K562 (cell line): ENCODE data around the gene PPP1R3C. TPM values are rescaled to one million over a fixed set of nuclear protein-coding genes. Genes with fewer than 3 reads are reported as not detected.

Experiments used
- ATAC-seq: fragments of 200-7000 bp; cut with Tn5 transposase; 3 replicates; pipeline ENCODE4 v1.9.1; 2020; ENCODE audit warnings: moderate library complexity
- BruUV-seq: library from RNA; stranded (reverse); fragments of 400-500 nt; replicated peaks from 2 replicates; lab custom pipeline; 2021; lab: Mats Ljungman, UMichigan
- CTCF ChIA-PET: fragments of 300-600 bp; formaldehyde crosslinking; extraction: SDS; loops from one replicate; lab custom pipeline; 2021; ENCODE audit warnings: low intra/inter-chr PET ratio; lab: Yijun Ruan, JAX
- POLR2A ChIA-PET: fragments of 300-600, 350-650 bp; sonication (Branson Sonifier 250); formaldehyde crosslinking; extraction: SDS; loops from one replicate; lab custom pipeline; 2021; ENCODE audit warnings: antibody characterized with exemption, inconsistent platforms; lab: Yijun Ruan, JAX
- DNase-seq, 4 experiments: peaks; one replicate each; pipeline versions ENCODE4 v3.0.0 to v3.0.0-alpha.2; 2011 to 2018; ENCODE audit warnings: low spot score in 3 of 4, mixed read lengths in 3 of 4; ENCODE audit errors: extremely low read depth in 1 of 4
- FAIRE-seq: peaks from 2 replicates; lab custom pipeline; 2011; peaks lifted over from hg19 to GRCh38; lab: Jason Lieb, UNC
- H2AFZ ChIP-seq: 2 replicates; pipeline ENCODE4 v1.6.0; 2011; ENCODE audit warnings: low read depth, low read length, control low read depth, inconsistent platforms
- H3K27ac ChIP-seq: fragments of 200-600 bp; 3 replicates; pipeline ENCODE4 v1.8.0; 2011; ENCODE audit warnings: low read depth, mild to moderate bottlenecking, control low read depth, inconsistent platforms, low read length, moderate library complexity, mixed read lengths; ENCODE audit errors: extremely low read depth
- H3K27me3 ChIP-seq, 2 experiments: fragments of 300-600 bp in 1 of 2; 2 replicates in 1 of 2; 3 replicates in 1 of 2; pipeline versions ENCODE4 v1.6.0 to v1.8.0; 2011; ENCODE audit warnings: inconsistent platforms in 2 of 2, low read length in 2 of 2, mild to moderate bottlenecking in 1 of 2, mixed read lengths in 1 of 2, moderate library complexity in 1 of 2; ENCODE audit not compliant: control insufficient read depth in 2 of 2, insufficient read depth in 2 of 2
- H3K36me3 ChIP-seq: fragments of 300-600 bp; 3 replicates; pipeline ENCODE4 v1.8.0; 2011; ENCODE audit warnings: mild to moderate bottlenecking, low read length, inconsistent platforms; ENCODE audit not compliant: control insufficient read depth, insufficient read depth
- H3K4me1 ChIP-seq, 2 experiments: fragments of 200-600 bp in 1 of 2; replicated peaks in 1 of 2; 2 replicates in 1 of 2; 3 replicates in 1 of 2; pipeline versions ENCODE4 v1.5.1 to v1.8.0; 2011; ENCODE audit warnings: inconsistent platforms in 2 of 2, low read length in 2 of 2, mild to moderate bottlenecking in 1 of 2, mixed read lengths in 1 of 2, moderate library complexity in 1 of 2; ENCODE audit not compliant: control insufficient read depth in 2 of 2, insufficient read depth in 2 of 2
- H3K4me2 ChIP-seq: 2 replicates; pipeline ENCODE4 v1.6.1; 2011; ENCODE audit warnings: low read length, control low read depth, inconsistent platforms, mixed read lengths; ENCODE audit not compliant: insufficient read depth
- H3K4me3 ChIP-seq: fragments of 200-600 bp; sonication (generic), shearing (Covaris generic); 2 replicates; pipeline ENCODE4 v1.5.1; 2016; ENCODE audit warnings: control low read depth, inconsistent platforms
- H3K79me2 ChIP-seq: fragments of 200-600 bp; 3 replicates; pipeline ENCODE4 v1.8.0; 2011; ENCODE audit warnings: low read length, inconsistent platforms; ENCODE audit not compliant: control insufficient read depth, insufficient read depth
- H3K9ac ChIP-seq, 2 experiments: 2 replicates each; pipeline versions ENCODE4 v1.6.0 to v1.6.1; 2011; ENCODE audit warnings: low read depth in 2 of 2, low read length in 2 of 2, control low read depth in 1 of 2, inconsistent platforms in 1 of 2, mild to moderate bottlenecking in 1 of 2, mixed read lengths in 1 of 2; ENCODE audit not compliant: insufficient read depth in 1 of 2
- H3K9me1 ChIP-seq: one replicate; pipeline ENCODE4 v1.6.0; 2011; ENCODE audit warnings: inconsistent platforms, mild to moderate bottlenecking, low read length, moderate library complexity; ENCODE audit not compliant: control insufficient read depth, insufficient read depth
- H3K9me3 ChIP-seq: replicated peaks from 2 replicates; pipeline ENCODE4 v1.5.1; 2011; ENCODE audit warnings: low read depth, low read length, inconsistent platforms; ENCODE audit not compliant: control insufficient read depth, insufficient read depth
- H4K20me1 ChIP-seq: replicated peaks from 2 replicates; pipeline ENCODE4 v1.6.1; 2011; ENCODE audit warnings: low read length, inconsistent platforms, mixed read lengths; ENCODE audit not compliant: control insufficient read depth, insufficient read depth
- CCAR2 ChIP-seq: fragments of 200-400 bp; formaldehyde crosslinking; IDR thresholded peaks from 2 replicates; pipeline ENCODE4 v1.6.1; 2017; ENCODE audit warnings: mild to moderate bottlenecking, low read depth, low read length
- ETV6 ChIP-seq, 3 experiments: fragments of 150-350 bp in 1 of 3; sonication (generic) in 1 of 3; formaldehyde crosslinking in 1 of 3; IDR thresholded peaks; 2 replicates each; pipeline versions ENCODE4 v1.6.1 to v1.8.0; 2014 to 2022; ENCODE audit warnings: borderline replicate concordance in 2 of 3, low read depth in 2 of 3, antibody characterized with exemption in 1 of 3, low read length in 1 of 3, mild to moderate bottlenecking in 1 of 3, missing genetic modification reagents in 1 of 3
- FOXA1 ChIP-seq: fragments of 450-650 bp; IDR thresholded peaks from 2 replicates; pipeline ENCODE4 v1.6.1; 2016; ENCODE audit warnings: mild to moderate bottlenecking, borderline replicate concordance
- FOXM1 ChIP-seq, 2 experiments: fragments of 450-650 bp in 1 of 2; sonication (generic) in 1 of 2; formaldehyde crosslinking in 1 of 2; IDR thresholded peaks; 2 replicates each; pipeline versions ENCODE4 v1.6.1 to v1.9.0; 2017 to 2022; ENCODE audit warnings: low read depth in 2 of 2, mild to moderate bottlenecking in 2 of 2, missing genetic modification reagents in 1 of 2, moderate library complexity in 1 of 2
- L3MBTL2 ChIP-seq: fragments of 450-650 bp; IDR thresholded peaks from 2 replicates; pipeline ENCODE4 v1.6.1; 2016; ENCODE audit warnings: mild to moderate bottlenecking, moderate library complexity
- PKNOX1 ChIP-seq: fragments of 450-650 bp; IDR thresholded peaks from 2 replicates; pipeline ENCODE4 v1.6.1; 2016
- PTRF ChIP-seq: fragments of 450-650 bp; IDR thresholded peaks from 2 replicates; pipeline ENCODE4 v1.6.1; 2016; ENCODE audit warnings: mild to moderate bottlenecking, missing genetic modification characterization, missing compliant biosample characterization
- RBM25 ChIP-seq: fragments of 200-400 bp; formaldehyde crosslinking; IDR thresholded peaks from 2 replicates; pipeline ENCODE4 v1.6.1; 2018; ENCODE audit warnings: low read length, low read depth, moderate library complexity; ENCODE audit not compliant: severe bottlenecking
- SNIP1 ChIP-seq: fragments of 450-650 bp; IDR thresholded peaks from 2 replicates; pipeline ENCODE4 v1.7.1; 2017; ENCODE audit warnings: low read depth, mild to moderate bottlenecking
- ZBTB9 ChIP-seq: fragments of 450-650 bp; formaldehyde crosslinking; IDR thresholded peaks from 2 replicates; pipeline ENCODE4 v1.4.0; 2020; ENCODE audit warnings: mild to moderate bottlenecking, moderate library complexity
- ZNF12 ChIP-seq: sonication (generic); formaldehyde crosslinking; IDR thresholded peaks from 2 replicates; pipeline ENCODE4 v1.4.0; 2020; ENCODE audit warnings: mild to moderate bottlenecking, missing genetic modification reagents
- ZNF79 ChIP-seq: fragments of 250-450 bp; sonication (Bioruptor Pico); IDR thresholded peaks from 2 replicates; pipeline ENCODE4 v1.4.0; 2020; ENCODE audit warnings: low read depth, mild to moderate bottlenecking, moderate library complexity
- WGBS: fragments of 100-300 bp; shearing (Covaris generic); methylation state at CpG from one replicate; pipeline ENCODE4 v1.1.6; 2016; ENCODE audit warnings: low coverage, mixed read lengths; ENCODE audit not compliant: insufficient coverage; ENCODE audit errors: missing lambda C conversion rate; 5-methylcytosine and 5-hydroxymethylcytosine counted together
- in situ Hi-C: fragments of 300-500 bp; cut with MboI; formaldehyde crosslinking; loops from 4 replicates; pipeline ENCODE4 v1.15.0; 2018; ENCODE audit warnings: inconsistent platforms, mixed read lengths
- intact Hi-C: fragments of 100-400 bp; cut with micrococcal nuclease; formaldehyde crosslinking; loops from 2 replicates; pipeline ENCODE4 v1.14.2; 2022
- polyA plus RNA-seq, 8 experiments: library from polyadenylated mRNA; depleted of rRNA in 4 of 8; stranded (reverse) in 5 of 8; unstranded in 3 of 8; fragments of >200 nt; fragmentation: Nextera tagmentation in 2 of 8; fragmentation: Illumina TruSeq in 1 of 8; extraction: Ambion mirVana in 2 of 8; extraction: Trizol in 1 of 8; gene quantifications; 2 replicates each; pipeline versions ENCODE4 v1.2.1 to v1.2.3, GENCODE V29; 2011 to 2014; ENCODE audit warnings: inconsistent platforms in 1 of 8, missing spikeins in 1 of 8
- total RNA-seq, 7 experiments: library from RNA; depleted of rRNA in 6 of 7; stranded (reverse); fragments of >200 nt in 6 of 7; fragmentation: Illumina TruSeq in 2 of 7; extraction: Trizol in 2 of 7; gene quantifications; 2 replicates each; pipeline versions ENCODE4 v1.2.1 to v1.2.3, GENCODE V29; 2011 to 2021; ENCODE audit warnings: low replicate concordance in 1 of 7
- TF ChIP-seq, protein P1 (sequence below): sonication (generic); formaldehyde crosslinking; IDR thresholded peaks from 2 replicates; pipeline ENCODE4 v1.8.0; 2022; ENCODE audit warnings: missing genetic modification reagents, mild to moderate bottlenecking, moderate library complexity, borderline replicate concordance
- TF ChIP-seq, protein P2 (sequence below), 2 experiments: fragments of 450-650 bp; IDR thresholded peaks; 2 replicates each; pipeline ENCODE4 v1.6.1; 2016

PPP1R3C gene
- total and polyA plus RNA-seq, 9 of the 15 experiments (the other 6 are each of a cell fraction or from before 2014, with no cell fraction given) = 0.06 to 0.24 (median 0.12) TPM; not detected in 3

DNA sequence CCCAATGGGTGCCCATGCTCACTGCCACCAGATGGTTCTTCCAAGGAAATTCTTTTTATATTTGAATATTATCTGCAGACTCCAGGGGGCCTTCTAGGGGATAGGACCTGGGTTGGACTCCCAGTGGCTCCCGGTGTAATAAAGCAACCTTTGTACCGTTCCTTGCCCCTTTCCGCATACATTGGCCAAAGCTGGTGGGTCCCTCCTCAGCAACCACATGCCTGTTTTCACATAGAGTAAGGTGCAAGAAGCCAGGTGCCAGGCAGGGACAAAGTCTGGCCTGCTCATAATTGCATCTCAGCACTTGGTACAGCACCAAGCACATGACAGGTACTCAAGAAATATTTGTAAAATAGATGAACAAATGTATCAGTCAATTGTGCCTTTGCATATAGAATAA is 46.4 kb upstream of the PPP1R3C start:
- H3K79me2 ChIP-seq = no peaks in the 10 kb centered on the region
- no peaks in the 10 kb centered on the region for H3K9me3 ChIP-seq
- H2AFZ ChIP-seq = no peak overlapping the region
- no peaks in the 10 kb centered on the region; a peak in 1 of 5 replicates for H3K4me1 ChIP-seq
- FAIRE-seq (no peak), ATAC-seq (no peak), DNase-seq (no peak)
- no peaks in the 10 kb centered on the region for H3K9me1 ChIP-seq
- no TSS peak for BruUV-seq
- CTCF ChIA-PET = no interaction called here
- in situ Hi-C loops (no loop called here), intact Hi-C loops (no loop called here)
- no peak overlapping the region for H3K4me3 ChIP-seq
- no peaks in the 10 kb centered on the region for H4K20me1 ChIP-seq
- no peaks in the 10 kb centered on the region for H3K27me3 ChIP-seq
- H3K36me3 ChIP-seq = no peaks in the 10 kb centered on the region
- H3K4me2 ChIP-seq = no peak overlapping the region
- no peak overlapping the region for H3K9ac ChIP-seq
- TF ChIP-seq ZBTB9 (CRISPR knock-in tag) (no peak), PTRF (tag) (no peak), ZNF12 (CRISPR knock-in tag) (no peak), FOXM1 (IDR thresholded peaks at IDR 0.05; ENCODE audit: low read depth) (no peak), FOXM1 (CRISPR knock-in tag; IDR thresholded peaks at IDR 0.05; ENCODE audit: low read depth) (no peak), RBM25 (no peak), SNIP1 (no peak), FOXA1 (no peak), ETV6 (IDR thresholded peaks at IDR 0.05; ENCODE audit: borderline replicate concordance in 1 of 2, low read depth in 2 of 2, low read length in 1 of 2) (no peak), ETV6 (CRISPR knock-in tag; IDR thresholded peaks at IDR 0.05; ENCODE audit: borderline replicate concordance) (no peak), CCAR2 (no peak), ZNF79 (CRISPR knock-in tag) (no peak), L3MBTL2 (no peak), PKNOX1 (no peak)
- TF ChIP-seq, protein P1, sequence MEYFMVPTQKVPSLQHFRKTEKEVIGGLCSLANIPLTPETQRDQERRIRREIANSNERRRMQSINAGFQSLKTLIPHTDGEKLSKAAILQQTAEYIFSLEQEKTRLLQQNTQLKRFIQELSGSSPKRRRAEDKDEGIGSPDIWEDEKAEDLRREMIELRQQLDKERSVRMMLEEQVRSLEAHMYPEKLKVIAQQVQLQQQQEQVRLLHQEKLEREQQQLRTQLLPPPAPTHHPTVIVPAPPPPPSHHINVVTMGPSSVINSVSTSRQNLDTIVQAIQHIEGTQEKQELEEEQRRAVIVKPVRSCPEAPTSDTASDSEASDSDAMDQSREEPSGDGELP (CRISPR knock-in tag) = no peak
- TF ChIP-seq, protein P2, sequence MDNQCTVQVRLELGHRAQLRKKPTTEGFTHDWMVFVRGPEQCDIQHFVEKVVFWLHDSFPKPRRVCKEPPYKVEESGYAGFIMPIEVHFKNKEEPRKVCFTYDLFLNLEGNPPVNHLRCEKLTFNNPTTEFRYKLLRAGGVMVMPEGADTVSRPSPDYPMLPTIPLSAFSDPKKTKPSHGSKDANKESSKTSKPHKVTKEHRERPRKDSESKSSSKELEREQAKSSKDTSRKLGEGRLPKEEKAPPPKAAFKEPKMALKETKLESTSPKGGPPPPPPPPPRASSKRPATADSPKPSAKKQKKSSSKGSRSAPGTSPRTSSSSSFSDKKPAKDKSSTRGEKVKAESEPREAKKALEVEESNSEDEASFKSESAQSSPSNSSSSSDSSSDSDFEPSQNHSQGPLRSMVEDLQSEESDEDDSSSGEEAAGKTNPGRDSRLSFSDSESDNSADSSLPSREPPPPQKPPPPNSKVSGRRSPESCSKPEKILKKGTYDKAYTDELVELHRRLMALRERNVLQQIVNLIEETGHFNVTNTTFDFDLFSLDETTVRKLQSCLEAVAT (IDR thresholded peaks at IDR 0.05) = no peak
- WGBS = 81% methylated on average over 3 of the region's 3 CpGs
- H3K27ac ChIP-seq = no peak overlapping the region
- POLR2A ChIA-PET = interaction anchor here (1.1 kb wide), 1 partner anchor 8 kb away, joined by 4 read pairs; no protein-coding TSS in a partner anchor
